DOHH2 (cell line): ENCODE measurements around the gene KRT84.

Experiments
- H3F3A ChIP-seq: fragments of 200-600 bp; sonication (generic), shearing (Covaris generic); 2 replicates; pipeline ENCODE4 v1.6.0; 2016; ENCODE audit warnings: antibody characterized with exemption, mild to moderate bottlenecking; ENCODE audit not compliant: control insufficient read depth, insufficient read depth
- H3K27ac ChIP-seq: fragments of 200-600 bp; sonication (generic); 2 replicates; pipeline ENCODE4 v1.5.1; 2014; ENCODE audit warnings: low read depth, mild to moderate bottlenecking, low read length, moderate library complexity
- H3K27me3 ChIP-seq: fragments of 200-600 bp; sonication (generic); 2 replicates; pipeline ENCODE4 v1.6.1; 2014; ENCODE audit warnings: mild to moderate bottlenecking, low read length, mixed read lengths; ENCODE audit not compliant: control insufficient read depth
- H3K36me3 ChIP-seq: fragments of 200-600 bp; sonication (generic); 2 replicates; pipeline ENCODE4 v1.6.1; 2014; ENCODE audit warnings: mild to moderate bottlenecking, low read length, moderate library complexity, mixed read lengths; ENCODE audit not compliant: control insufficient read depth
- H3K4me1 ChIP-seq: fragments of 200-600 bp; sonication (generic); 2 replicates; pipeline ENCODE4 v1.6.1; 2014; ENCODE audit warnings: mild to moderate bottlenecking, low read length, mixed read lengths; ENCODE audit not compliant: control insufficient read depth
- H3K4me2 ChIP-seq: fragments of 200-600 bp; sonication (generic); 2 replicates; pipeline ENCODE4 v1.6.0; 2014; ENCODE audit warnings: mild to moderate bottlenecking, low read length, moderate library complexity
- H3K4me3 ChIP-seq: fragments of 200-600 bp; sonication (generic); 2 replicates; pipeline ENCODE4 v1.5.1; 2014; ENCODE audit warnings: mild to moderate bottlenecking, low read length, mixed read lengths
- H3K79me2 ChIP-seq: fragments of 200-600 bp; sonication (generic); 2 replicates; pipeline ENCODE4 v1.6.1; 2014; ENCODE audit warnings: mild to moderate bottlenecking, low read length, mixed read lengths; ENCODE audit not compliant: control insufficient read depth
- H3K9me2 ChIP-seq: fragments of 200-600 bp; sonication (generic); replicated peaks from 2 replicates; pipeline ENCODE4 v1.6.1; 2014; ENCODE audit warnings: mild to moderate bottlenecking, low read length, mixed read lengths; ENCODE audit not compliant: control insufficient read depth
- H3K9me3 ChIP-seq: fragments of 200-600 bp; sonication (generic); 2 replicates; pipeline ENCODE4 v1.6.1; 2014; ENCODE audit warnings: antibody characterized with exemption, low read length, mixed read lengths; ENCODE audit not compliant: control insufficient read depth, insufficient read depth
- H4K20me1 ChIP-seq: fragments of 200-600 bp; sonication (generic); 2 replicates; pipeline ENCODE4 v1.6.0; 2014; ENCODE audit warnings: low read depth, mild to moderate bottlenecking, antibody characterized with exemption, low read length, moderate library complexity; ENCODE audit not compliant: control insufficient read depth, insufficient read depth
- CTCF ChIP-seq: fragments of 200-600 bp; sonication (generic); IDR thresholded peaks from one replicate; pipeline ENCODE4 v1.5.1; 2014; ENCODE audit warnings: antibody characterized with exemption, mild to moderate bottlenecking, low read depth, low read length; ENCODE audit not compliant: poor library complexity, severe bottlenecking
- EZH2phosphoT487 ChIP-seq: fragments of 200-600 bp; sonication (generic); IDR thresholded peaks from 2 replicates; pipeline ENCODE4 v1.6.1; 2017; ENCODE audit warnings: borderline replicate concordance, mild to moderate bottlenecking, antibody characterized with exemption, low read length, moderate library complexity, mixed read lengths

KRT84 gene

GRCh38 chr12:52402873-52403540, 17.6 kb upstream of the KRT84 start:
- Histone ChIP-seq H3F3A (no peaks in the 10 kb centered on the region), H3K27me3 (peaks cover 3% of the 10 kb centered on the region; the same call in 1 of the 2 replicates), H3K79me2 (no peaks in the 10 kb centered on the region), H3K4me3 (no peak overlapping the region), H3K4me1 (no peaks in the 10 kb centered on the region), H3K27ac (no peak overlapping the region), H4K20me1 (no peaks in the 10 kb centered on the region), H3K9me2 (no peaks in the 10 kb centered on the region), H3K4me2 (no peak overlapping the region), H3K9me3 (no peaks in the 10 kb centered on the region), H3K36me3 (no peaks in the 10 kb centered on the region)
- TF ChIP-seq CTCF (no peak), EZH2phosphoT487 (no peak)

GRCh38 chr12:52402377-52402776, 16.9 kb upstream of the KRT84 start:
- no peaks in the 10 kb centered on the region for H4K20me1 ChIP-seq
- no peaks in the 10 kb centered on the region for H3F3A ChIP-seq
- no peak overlapping the region for H3K4me3 ChIP-seq
- H3K9me3 ChIP-seq = no peaks in the 10 kb centered on the region
- H3K36me3 ChIP-seq = no peaks in the 10 kb centered on the region
- no peaks in the 10 kb centered on the region for H3K9me2 ChIP-seq
- H3K4me1 ChIP-seq = no peaks in the 10 kb centered on the region
- no peak overlapping the region for H3K27ac ChIP-seq
- H3K4me2 ChIP-seq = no peak overlapping the region
- no peaks in the 10 kb centered on the region for H3K79me2 ChIP-seq
- TF ChIP-seq CTCF (no peak), EZH2phosphoT487 (no peak)
- H3K27me3 ChIP-seq = peaks cover 3% of the 10 kb centered on the region; the same call in 1 of the 2 replicates

GRCh38 chr12:52401926-52402325, 16.5 kb upstream of the KRT84 start:
- no peaks in the 10 kb centered on the region for H3F3A ChIP-seq
- no peaks in the 10 kb centered on the region for H3K79me2 ChIP-seq
- H4K20me1 ChIP-seq = no peaks in the 10 kb centered on the region
- H3K4me2 ChIP-seq = no peak overlapping the region
- no peaks in the 10 kb centered on the region for H3K4me1 ChIP-seq
- H3K27me3 ChIP-seq = peaks cover 3% of the 10 kb centered on the region; the same call in 1 of the 2 replicates
- no peaks in the 10 kb centered on the region for H3K9me3 ChIP-seq
- no peak for TF ChIP-seq EZH2phosphoT487
- no peak for TF ChIP-seq CTCF
- H3K27ac ChIP-seq = no peak overlapping the region
- no peaks in the 10 kb centered on the region for H3K9me2 ChIP-seq
- H3K4me3 ChIP-seq = no peak overlapping the region
- no peaks in the 10 kb centered on the region for H3K36me3 ChIP-seq
